HG02943 (cell line): ENCODE data around the gene FUBP3.

ENCODE experiments used
- ATAC-seq: cut with Tn5 transposase; IDR thresholded peaks from one replicate; pipeline ENCODE4 v1.9.1; 2021; ENCODE audit warnings: mild to moderate bottlenecking, low read depth, moderate library complexity; ENCODE audit not compliant: unreplicated experiment

FUBP3 gene, protein sequence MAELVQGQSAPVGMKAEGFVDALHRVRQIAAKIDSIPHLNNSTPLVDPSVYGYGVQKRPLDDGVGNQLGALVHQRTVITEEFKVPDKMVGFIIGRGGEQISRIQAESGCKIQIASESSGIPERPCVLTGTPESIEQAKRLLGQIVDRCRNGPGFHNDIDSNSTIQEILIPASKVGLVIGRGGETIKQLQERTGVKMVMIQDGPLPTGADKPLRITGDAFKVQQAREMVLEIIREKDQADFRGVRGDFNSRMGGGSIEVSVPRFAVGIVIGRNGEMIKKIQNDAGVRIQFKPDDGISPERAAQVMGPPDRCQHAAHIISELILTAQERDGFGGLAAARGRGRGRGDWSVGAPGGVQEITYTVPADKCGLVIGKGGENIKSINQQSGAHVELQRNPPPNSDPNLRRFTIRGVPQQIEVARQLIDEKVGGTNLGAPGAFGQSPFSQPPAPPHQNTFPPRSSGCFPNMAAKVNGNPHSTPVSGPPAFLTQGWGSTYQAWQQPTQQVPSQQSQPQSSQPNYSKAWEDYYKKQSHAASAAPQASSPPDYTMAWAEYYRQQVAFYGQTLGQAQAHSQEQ

GRCh38 chr9:130578865-130579737 lies at the start of gene FUBP3:
Gene FUBP3 (plus strand): TSS chr9:130579577. CDS start chr9:130579681, 104 bp downstream.
- ATAC-seq = peak; percentile 63

- no peak for ATAC-seq
Observed at GRCh38 chr9:130530938-130531337, 48.4 kb upstream of the FUBP3 start.

- ATAC-seq = no peak
Observed at GRCh38 chr9:130531670-130532069, 47.7 kb upstream of the FUBP3 start.

DNA sequence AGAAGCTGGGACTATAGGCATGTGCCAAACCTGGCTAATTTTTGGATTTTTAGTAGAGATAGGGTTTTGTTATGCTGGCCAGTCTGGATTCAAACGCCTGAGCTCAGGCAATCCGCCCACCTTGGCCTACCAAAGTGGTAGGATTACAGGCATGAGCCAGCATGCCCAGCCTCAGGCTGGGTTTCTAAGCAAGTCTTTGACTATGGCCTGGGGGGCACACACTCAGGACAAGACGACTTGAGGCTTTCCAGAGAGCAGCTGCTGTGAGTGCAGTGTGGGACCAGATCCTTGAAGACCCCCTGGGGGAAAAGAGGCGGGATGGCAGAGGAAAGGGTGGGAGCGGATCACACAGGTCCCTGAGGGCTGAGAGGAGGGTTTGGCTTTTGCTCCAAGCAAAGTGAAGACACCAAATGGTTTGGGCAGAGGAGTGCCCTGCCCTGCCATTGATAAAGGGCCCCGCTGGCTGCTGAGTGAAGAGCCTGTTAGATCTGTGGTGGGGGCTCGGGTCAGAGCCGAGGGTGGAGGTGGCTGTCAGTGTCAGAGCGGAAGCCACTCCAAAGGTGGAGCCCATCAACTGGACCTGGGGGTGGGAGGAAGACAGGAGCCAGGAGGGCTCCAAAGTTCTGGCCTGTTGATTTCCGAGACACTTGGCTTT lies 46.8 kb upstream of the FUBP3 start:
- ATAC-seq = no peak

GRCh38 chr9:130535818-130536521 lies 43.4 kb upstream of the FUBP3 start:
- ATAC-seq = no peak

DNA sequence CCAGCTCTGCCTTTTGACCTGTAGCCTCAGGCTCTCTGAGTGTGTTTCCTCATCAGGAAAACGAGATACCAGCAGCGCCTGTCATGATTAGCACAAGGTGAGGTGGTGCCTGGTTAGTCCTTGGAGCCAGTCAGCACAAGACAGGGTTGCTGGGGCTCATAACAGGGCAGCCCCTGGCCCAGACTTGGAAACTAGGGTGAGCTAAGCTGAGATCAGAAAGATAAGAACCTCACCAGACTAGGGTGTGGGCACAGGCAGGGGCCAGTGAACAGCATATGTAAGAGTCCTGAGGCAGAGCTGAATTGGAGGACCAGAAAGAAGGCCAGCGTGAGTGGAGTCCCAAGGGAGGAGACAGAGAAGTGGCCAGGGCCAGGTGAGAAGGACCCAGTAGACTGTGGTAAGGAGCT lies 42.7 kb upstream of the FUBP3 start:
- no peak for ATAC-seq

GRCh38 chr9:130537346-130538050 lies 41.9 kb upstream of the FUBP3 start:
- ATAC-seq = no peak

DNA sequence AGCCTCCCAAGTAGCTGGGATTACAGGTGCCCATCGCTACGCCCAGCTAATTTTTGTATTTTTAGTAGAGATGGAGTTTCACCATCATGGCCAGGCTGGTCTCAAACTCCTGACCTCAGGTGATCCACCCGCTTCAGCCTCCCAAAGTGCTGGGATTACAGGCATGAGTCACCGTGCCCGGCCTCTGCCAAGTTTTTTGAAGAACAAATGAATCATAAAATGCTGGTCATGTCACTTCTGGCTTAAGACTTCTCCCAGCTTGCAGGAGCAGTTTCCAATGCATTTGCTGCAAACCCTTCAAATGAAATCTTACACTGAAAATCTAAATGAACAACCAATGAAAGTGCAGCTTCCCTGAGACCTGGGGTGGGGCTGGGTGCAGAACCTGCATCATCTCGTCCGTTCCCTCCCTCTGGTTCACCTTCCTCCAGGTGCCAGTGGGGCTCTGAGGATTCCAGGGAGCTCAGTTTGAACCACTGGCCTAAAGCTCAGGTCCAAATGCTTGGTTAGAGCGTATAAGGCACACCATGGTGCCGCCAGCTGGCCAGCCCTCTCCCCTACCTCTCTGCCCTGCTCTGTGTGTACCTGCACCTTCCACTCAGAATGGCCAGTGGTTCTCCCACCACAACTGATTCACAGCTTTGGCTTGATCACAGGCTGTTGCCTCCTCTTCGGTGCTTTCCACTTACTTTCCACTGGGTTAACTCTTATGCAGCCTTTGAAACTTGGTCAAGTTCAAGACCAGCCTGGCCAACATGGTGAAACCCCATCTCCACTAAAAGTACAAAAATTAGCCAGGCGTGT lies 39.8 kb upstream of the FUBP3 start:
- no peak for ATAC-seq

DNA sequence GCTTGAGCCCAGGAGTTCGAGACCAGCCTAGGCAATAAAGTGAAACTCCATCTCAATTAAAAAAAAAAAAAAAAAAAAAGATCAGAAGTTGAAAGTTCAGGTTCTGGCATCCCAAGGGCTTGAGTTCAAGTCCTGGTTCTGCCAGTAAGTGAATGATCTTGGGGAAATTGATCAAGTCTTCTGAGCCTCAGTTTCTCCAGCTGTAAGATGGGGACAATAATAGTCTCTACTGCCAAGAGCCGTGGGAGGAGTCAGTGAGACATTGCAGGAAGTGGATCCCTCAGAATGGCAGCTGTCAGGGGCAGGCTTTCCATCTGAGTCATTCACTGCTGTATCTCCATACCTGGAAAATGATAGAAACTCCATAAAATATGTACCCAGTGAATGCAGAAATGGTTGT lies 37.8 kb upstream of the FUBP3 start:
- ATAC-seq = no peak

- no peak for ATAC-seq
Observed at GRCh38 chr9:130542038-130542437, 37.3 kb upstream of the FUBP3 start.

DNA sequence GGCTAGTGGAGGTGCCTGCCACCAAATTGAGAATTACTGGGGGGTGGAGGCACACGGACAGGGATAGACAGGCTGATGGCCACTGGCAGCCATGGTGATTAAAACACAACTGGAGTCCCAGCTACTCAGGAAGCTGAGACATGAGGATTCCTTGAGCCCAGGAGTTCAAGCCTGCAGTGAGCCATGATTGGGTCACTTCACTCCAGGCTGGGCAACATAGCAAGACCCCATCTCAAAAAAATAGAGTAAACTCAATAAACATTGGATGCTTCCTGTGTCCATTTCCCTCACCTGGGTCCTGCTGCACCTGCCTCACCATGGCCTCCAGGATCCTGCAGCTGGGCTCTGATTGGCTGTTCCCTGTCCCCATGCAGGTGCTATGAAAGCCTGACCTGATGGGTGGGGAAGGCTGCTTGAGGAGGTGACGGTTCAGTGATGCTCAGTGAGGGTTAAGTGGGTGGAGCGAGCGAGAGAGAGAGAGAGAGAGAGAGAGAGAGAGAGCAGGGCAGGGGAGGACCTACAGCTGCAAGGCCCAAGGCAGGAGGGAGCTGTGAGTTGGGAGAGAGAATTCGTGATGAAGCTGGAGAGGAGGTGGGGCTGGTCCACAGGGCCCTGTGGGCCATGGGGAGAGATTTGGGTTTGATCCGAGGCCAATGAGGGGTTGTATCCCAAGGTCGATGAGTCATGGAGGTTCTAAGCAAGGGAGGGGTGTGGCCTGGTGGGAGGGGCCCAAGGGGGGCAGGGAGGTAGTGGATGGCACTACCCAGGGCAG lies 36.7 kb upstream of the FUBP3 start:
- no peak for ATAC-seq

GRCh38 chr9:130543368-130543767 lies 36.0 kb upstream of the FUBP3 start:
- no peak for ATAC-seq

DNA sequence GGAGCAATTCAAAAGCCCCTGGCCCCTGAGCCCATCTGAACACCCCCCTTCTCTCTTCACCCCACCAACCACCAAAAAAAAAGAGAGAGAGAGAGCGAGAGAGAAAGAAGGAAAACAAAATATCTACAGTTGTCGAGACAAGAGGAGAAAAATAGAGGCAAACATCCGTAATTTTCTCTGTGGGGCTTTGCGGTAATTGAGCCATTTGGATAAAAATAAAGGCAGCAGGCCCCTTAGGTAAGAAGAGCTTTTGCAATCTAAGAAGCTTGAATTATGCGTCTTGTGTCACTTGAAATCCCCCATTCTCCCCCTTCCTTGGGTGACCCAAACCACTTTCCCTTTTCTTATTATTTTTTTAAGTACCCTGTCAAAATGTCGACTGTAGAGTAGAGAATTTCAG lies 35.5 kb upstream of the FUBP3 start:
- no peak for ATAC-seq

GRCh38 chr9:130544364-130544763 lies 35.0 kb upstream of the FUBP3 start:
- no peak for ATAC-seq

- no peak for ATAC-seq
Observed at GRCh38 chr9:130548103-130548502, 31.3 kb upstream of the FUBP3 start.

- no peak for ATAC-seq
Observed at GRCh38 chr9:130549093-130549735, 30.2 kb upstream of the FUBP3 start.

GRCh38 chr9:130554606-130555005 lies 24.8 kb upstream of the FUBP3 start:
- ATAC-seq = no peak
